WERI-Rb-1 (cell line): Measurements from ENCODE around the gene EPS8.

ENCODE experiments used
- DNase-seq: peaks from one replicate; pipeline ENCODE4 v3.0.0-alpha.2; 2020
- H3K27ac ChIP-seq: fragments of 250-450 bp; sonication (Bioruptor Pico); 2 replicates; pipeline ENCODE4 v1.5.1; 2020; ENCODE audit warnings: mild to moderate bottlenecking, moderate library complexity
- H3K27me3 ChIP-seq: fragments of 250-450 bp; sonication (Bioruptor Pico); 2 replicates; pipeline ENCODE4 v1.5.1; 2021; ENCODE audit warnings: mild to moderate bottlenecking, low read depth, moderate library complexity; ENCODE audit not compliant: insufficient read depth, severe bottlenecking
- H3K36me3 ChIP-seq: fragments of 250-450 bp; sonication (Bioruptor Pico); 2 replicates; pipeline ENCODE4 v1.5.1; 2020; ENCODE audit warnings: mild to moderate bottlenecking, moderate library complexity
- H3K4me3 ChIP-seq: 2 replicates; pipeline ENCODE4 v1.5.1; 2011; ENCODE audit warnings: low read depth, mild to moderate bottlenecking, control low read depth, low read length
- H3K9me3 ChIP-seq: fragments of 250-450 bp; sonication (Bioruptor Pico); 2 replicates; pipeline ENCODE4 v1.5.1; 2021; ENCODE audit warnings: mild to moderate bottlenecking, moderate library complexity; ENCODE audit not compliant: severe bottlenecking
- TF ChIP-seq, protein P1 (sequence below): IDR thresholded peaks from 2 replicates; pipeline ENCODE4 v1.5.1; 2011; ENCODE audit warnings: low read depth, mild to moderate bottlenecking, control low read depth, inconsistent platforms, low read length

The EPS8 gene

GRCh38 chr12:15808250-15808649 lies 19.1 kb upstream of the EPS8 start:
- no peaks in the 10 kb centered on the region for H3K27me3 ChIP-seq
- TF ChIP-seq, protein P1, sequence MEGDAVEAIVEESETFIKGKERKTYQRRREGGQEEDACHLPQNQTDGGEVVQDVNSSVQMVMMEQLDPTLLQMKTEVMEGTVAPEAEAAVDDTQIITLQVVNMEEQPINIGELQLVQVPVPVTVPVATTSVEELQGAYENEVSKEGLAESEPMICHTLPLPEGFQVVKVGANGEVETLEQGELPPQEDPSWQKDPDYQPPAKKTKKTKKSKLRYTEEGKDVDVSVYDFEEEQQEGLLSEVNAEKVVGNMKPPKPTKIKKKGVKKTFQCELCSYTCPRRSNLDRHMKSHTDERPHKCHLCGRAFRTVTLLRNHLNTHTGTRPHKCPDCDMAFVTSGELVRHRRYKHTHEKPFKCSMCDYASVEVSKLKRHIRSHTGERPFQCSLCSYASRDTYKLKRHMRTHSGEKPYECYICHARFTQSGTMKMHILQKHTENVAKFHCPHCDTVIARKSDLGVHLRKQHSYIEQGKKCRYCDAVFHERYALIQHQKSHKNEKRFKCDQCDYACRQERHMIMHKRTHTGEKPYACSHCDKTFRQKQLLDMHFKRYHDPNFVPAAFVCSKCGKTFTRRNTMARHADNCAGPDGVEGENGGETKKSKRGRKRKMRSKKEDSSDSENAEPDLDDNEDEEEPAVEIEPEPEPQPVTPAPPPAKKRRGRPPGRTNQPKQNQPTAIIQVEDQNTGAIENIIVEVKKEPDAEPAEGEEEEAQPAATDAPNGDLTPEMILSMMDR = no peak

DNA sequence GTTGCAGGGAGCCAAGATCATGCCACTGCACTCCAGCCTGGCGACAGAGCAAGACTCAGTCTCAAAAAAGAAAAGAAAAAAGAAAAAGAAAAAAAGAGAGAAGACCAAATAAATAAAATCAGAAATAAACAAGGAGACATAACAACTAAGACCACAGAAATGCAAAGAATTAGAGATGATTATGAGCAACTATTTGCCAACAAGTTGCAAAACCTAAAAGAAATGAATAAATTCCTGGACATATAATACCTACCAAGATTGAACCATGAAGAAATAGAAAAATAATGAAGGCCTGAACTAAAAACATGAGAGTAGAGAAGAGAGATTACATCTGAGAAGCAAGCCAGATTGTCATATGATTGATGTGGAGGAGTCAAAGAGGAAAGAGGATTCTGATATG lies 17.6 kb upstream of the EPS8 start:
- Histone ChIP-seq H3K36me3 (no peaks in the 10 kb centered on the region), H3K9me3 (no peaks in the 10 kb centered on the region), H3K27me3 (no peaks in the 10 kb centered on the region), H3K4me3 (no peak overlapping the region), H3K27ac (no peak overlapping the region)
- no peak for DNase-seq
- TF ChIP-seq, protein P1 = no peak

More at GRCh38 chr12:15808250-15808649, 19.1 kb upstream of the EPS8 start:
- no peak for DNase-seq
- Histone ChIP-seq H3K9me3 (no peaks in the 10 kb centered on the region), H3K36me3 (no peaks in the 10 kb centered on the region), H3K27ac (no peak overlapping the region), H3K4me3 (no peak overlapping the region)

GRCh38 chr12:15801770-15802744 lies 12.9 kb upstream of the EPS8 start:
- Histone ChIP-seq H3K27ac (no peak overlapping the region), H3K27me3 (no peaks in the 10 kb centered on the region), H3K4me3 (no peak overlapping the region), H3K36me3 (no peaks in the 10 kb centered on the region), H3K9me3 (no peaks in the 10 kb centered on the region)
- no peak for DNase-seq
- TF ChIP-seq, protein P1 = no peak

- Histone ChIP-seq H3K4me3 (no peak overlapping the region), H3K36me3 (no peaks in the 10 kb centered on the region), H3K27me3 (no peaks in the 10 kb centered on the region), H3K27ac (no peak overlapping the region), H3K9me3 (no peaks in the 10 kb centered on the region)
- no peak for DNase-seq
- TF ChIP-seq, protein P1 = no peak
These were observed 11.1 kb upstream of the EPS8 start for GRCh38 chr12:15800278-15800677.

DNA sequence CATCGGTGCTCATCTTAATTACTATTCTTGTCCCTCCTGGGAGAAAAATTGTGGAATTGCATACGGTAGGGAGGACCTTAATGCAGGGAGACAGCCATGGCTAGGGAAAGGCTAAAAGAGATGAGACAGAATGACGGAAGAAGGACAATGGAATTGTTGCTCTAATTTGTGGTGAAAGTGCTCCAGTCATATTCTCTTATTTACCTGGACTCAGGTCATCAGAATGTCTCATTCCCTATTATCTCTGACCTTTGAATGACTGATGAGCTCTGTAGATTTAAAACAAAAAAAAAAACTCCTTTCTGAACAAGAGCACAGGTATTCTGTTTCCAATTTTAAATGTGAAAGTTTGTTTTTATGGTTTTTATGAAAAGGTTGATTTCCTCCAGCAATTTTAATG lies 8.6 kb upstream of the EPS8 start:
- DNase-seq = no peak
- Histone ChIP-seq H3K27me3 (no peaks in the 10 kb centered on the region), H3K36me3 (no peaks in the 10 kb centered on the region), H3K27ac (no peak overlapping the region), H3K9me3 (peaks cover 3% of the 10 kb centered on the region), H3K4me3 (no peak overlapping the region)
- TF ChIP-seq, protein P1 = no peak
